A673 (cell line): Measurements from ENCODE around the gene CLEC4D. TPM values are rescaled to one million over a fixed set of nuclear protein-coding genes. Genes with fewer than 3 reads are reported as not detected.
A peak's percentile ranks its signal among the peaks of the same experiment; 100 is the strongest.

ENCODE experiments used
- BruUV-seq: library from RNA; stranded (reverse); fragments of 400-500 nt; replicated peaks from 2 replicates; lab custom pipeline; 2021; lab: Mats Ljungman, UMichigan
- CTCF ChIA-PET: fragments of 300-600 bp; sonication (Branson Sonifier 250); formaldehyde crosslinking; loops from one replicate; lab custom pipeline; 2022; ENCODE audit warnings: antibody characterized with exemption; lab: Charles Lee
- POLR2A ChIA-PET: fragments of 300-600 bp; sonication (Branson Sonifier 250); formaldehyde crosslinking; loops from one replicate; lab custom pipeline; 2022; ENCODE audit warnings: antibody characterized with exemption; ENCODE audit not compliant: low non-redundant PET; lab: Charles Lee
- DNase-seq: peaks from one replicate; pipeline ENCODE4 v3.0.0-alpha.2; 2015; ENCODE audit warnings: low spot score
- H3K27ac ChIP-seq: fragments of 200-600 bp; sonication (generic); 2 replicates; pipeline ENCODE4 v1.5.1; 2016; ENCODE audit warnings: mixed run types, low read depth, mild to moderate bottlenecking, mixed read lengths, antibody characterized with exemption, low read length; ENCODE audit not compliant: poor library complexity, severe bottlenecking
- H3K27me3 ChIP-seq: fragments of 200-600 bp; sonication (generic); replicated peaks from 2 replicates; pipeline ENCODE4 v1.6.1; 2017; ENCODE audit warnings: mixed run types, low read depth, mild to moderate bottlenecking, mixed read lengths, antibody characterized with exemption, low read length; ENCODE audit not compliant: insufficient read depth, poor library complexity
- H3K36me3 ChIP-seq: fragments of 200-600 bp; sonication (generic); 2 replicates; pipeline ENCODE4 v1.6.1; 2016; ENCODE audit warnings: mixed run types, mild to moderate bottlenecking, mixed read lengths, antibody characterized with exemption, low read length; ENCODE audit not compliant: insufficient read depth, poor library complexity, severe bottlenecking
- H3K4me1 ChIP-seq: fragments of 200-600 bp; sonication (generic); 2 replicates; pipeline ENCODE4 v1.6.1; 2017; ENCODE audit warnings: mixed run types, mild to moderate bottlenecking, mixed read lengths, antibody characterized with exemption, low read length; ENCODE audit not compliant: insufficient read depth, poor library complexity, severe bottlenecking
- H3K4me3 ChIP-seq: fragments of 200-600 bp; sonication (generic); 2 replicates; pipeline ENCODE4 v1.5.1; 2016; ENCODE audit warnings: low read depth, mixed run types, mild to moderate bottlenecking, mixed read lengths, low read length; ENCODE audit not compliant: poor library complexity, severe bottlenecking
- H3K9me3 ChIP-seq: fragments of 200-600 bp; sonication (generic); 2 replicates; pipeline ENCODE4 v1.6.1; 2016; ENCODE audit warnings: mixed run types, low read depth, mild to moderate bottlenecking, mixed read lengths, antibody characterized with exemption, low read length; ENCODE audit not compliant: poor library complexity, severe bottlenecking
- EZH2 ChIP-seq: fragments of 200-600 bp; sonication (generic); IDR thresholded peaks from 2 replicates; pipeline ENCODE4 v1.6.1; 2017; ENCODE audit warnings: borderline replicate concordance, low read depth, mild to moderate bottlenecking, mixed read lengths, antibody characterized with exemption, low read length; ENCODE audit not compliant: poor library complexity, severe bottlenecking
- intact Hi-C: fragments of 100-400 bp; cut with micrococcal nuclease; formaldehyde crosslinking; loops from one replicate; pipeline ENCODE4 v1.10.0; 2022; ENCODE audit not compliant: unreplicated experiment
- total RNA-seq: library from RNA; stranded (reverse); gene quantifications from 2 replicates; pipeline ENCODE4 v1.2.3, GENCODE V29; 2021
- TF ChIP-seq, protein P1 (sequence below): fragments of 300-800, 200-600 bp; sonication (generic); conservative IDR thresholded peaks from 2 replicates; pipeline ENCODE4 v1.5.1; 2017; ENCODE audit warnings: low read depth, mild to moderate bottlenecking, antibody characterized with exemption, low read length, moderate library complexity, mixed read lengths

CLEC4D gene
- total RNA-seq, 1 experiment from 2014 or later = not detected

GRCh38 chr12:8561011-8561410, 47.7 kb downstream of the CLEC4D start:
- DNase-seq = no peak
- ChIA-PET CTCF (no interaction called here), POLR2A (no interaction called here)
- H3K27ac ChIP-seq = no peak overlapping the region
- H3K4me3 ChIP-seq = no peak overlapping the region
- intact Hi-C loops = no loop called here
- H3K36me3 ChIP-seq = no peaks in the 10 kb centered on the region
- H3K9me3 ChIP-seq = no peaks in the 10 kb centered on the region
- H3K27me3 ChIP-seq = no peaks in the 10 kb centered on the region
- no TSS peak for BruUV-seq
- TF ChIP-seq EZH2 = no peak
- TF ChIP-seq, protein P1, sequence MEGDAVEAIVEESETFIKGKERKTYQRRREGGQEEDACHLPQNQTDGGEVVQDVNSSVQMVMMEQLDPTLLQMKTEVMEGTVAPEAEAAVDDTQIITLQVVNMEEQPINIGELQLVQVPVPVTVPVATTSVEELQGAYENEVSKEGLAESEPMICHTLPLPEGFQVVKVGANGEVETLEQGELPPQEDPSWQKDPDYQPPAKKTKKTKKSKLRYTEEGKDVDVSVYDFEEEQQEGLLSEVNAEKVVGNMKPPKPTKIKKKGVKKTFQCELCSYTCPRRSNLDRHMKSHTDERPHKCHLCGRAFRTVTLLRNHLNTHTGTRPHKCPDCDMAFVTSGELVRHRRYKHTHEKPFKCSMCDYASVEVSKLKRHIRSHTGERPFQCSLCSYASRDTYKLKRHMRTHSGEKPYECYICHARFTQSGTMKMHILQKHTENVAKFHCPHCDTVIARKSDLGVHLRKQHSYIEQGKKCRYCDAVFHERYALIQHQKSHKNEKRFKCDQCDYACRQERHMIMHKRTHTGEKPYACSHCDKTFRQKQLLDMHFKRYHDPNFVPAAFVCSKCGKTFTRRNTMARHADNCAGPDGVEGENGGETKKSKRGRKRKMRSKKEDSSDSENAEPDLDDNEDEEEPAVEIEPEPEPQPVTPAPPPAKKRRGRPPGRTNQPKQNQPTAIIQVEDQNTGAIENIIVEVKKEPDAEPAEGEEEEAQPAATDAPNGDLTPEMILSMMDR = no peak
- H3K4me1 ChIP-seq = no peaks in the 10 kb centered on the region

DNA sequence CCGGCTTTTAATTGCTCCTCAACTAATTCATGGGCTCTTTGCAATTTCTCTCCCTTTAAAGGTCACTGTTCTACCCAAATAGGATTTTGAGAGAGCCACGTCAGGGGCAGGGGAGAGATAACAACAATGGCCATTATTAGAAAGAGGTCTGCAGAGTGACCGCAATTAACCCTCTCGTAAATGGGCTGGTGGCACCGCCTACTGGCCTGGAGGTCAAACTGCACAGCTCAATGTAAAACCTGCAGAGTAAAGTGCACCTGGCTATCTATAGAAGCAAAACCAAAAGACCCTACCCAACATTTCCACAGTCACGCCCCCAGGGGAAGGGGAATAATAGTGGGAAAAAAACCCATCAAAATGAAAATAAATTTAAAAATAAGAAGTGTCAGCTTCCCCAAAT, 49.0 kb downstream of the CLEC4D start:
- no peak for DNase-seq
- no peak for TF ChIP-seq EZH2
- TF ChIP-seq, protein P1 = peak; percentile 39; the same call in 1 of the 2 replicates
- CTCF ChIA-PET = no interaction called here

DNA sequence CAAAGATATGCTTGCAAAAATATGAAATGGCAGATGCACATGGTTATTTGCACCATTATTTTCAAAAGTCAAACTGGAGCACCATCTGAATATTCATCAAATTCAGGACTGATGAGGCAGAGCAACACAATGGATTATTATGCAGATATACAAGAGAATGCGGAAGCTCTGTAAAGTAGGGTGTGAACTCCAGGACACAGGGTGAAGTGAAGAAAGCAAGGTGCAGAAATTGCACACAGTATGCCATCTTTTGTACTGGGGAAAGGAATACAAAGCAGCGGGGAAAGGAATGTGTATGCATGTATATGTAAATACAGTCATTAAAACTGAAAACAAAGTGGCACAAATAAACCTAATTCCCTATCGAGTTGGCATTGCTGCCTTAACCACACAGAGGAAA, 50.1 kb downstream of the CLEC4D start:
- H3K27me3 ChIP-seq = no peaks in the 10 kb centered on the region
- no peak overlapping the region for H3K27ac ChIP-seq
- DNase-seq = no peak
- BruUV-seq = no TSS peak
- H3K4me3 ChIP-seq = no peak overlapping the region
- H3K9me3 ChIP-seq = no peaks in the 10 kb centered on the region
- intact Hi-C loops = no loop called here
- ChIA-PET CTCF (no interaction called here), POLR2A (no interaction called here)
- H3K4me1 ChIP-seq = no peaks in the 10 kb centered on the region
- no peaks in the 10 kb centered on the region for H3K36me3 ChIP-seq
- TF ChIP-seq, protein P1 = no peak
- TF ChIP-seq EZH2 = no peak

More for the DNA sequence above, 49.0 kb downstream of the CLEC4D start:
- BruUV-seq = no TSS peak
- POLR2A ChIA-PET = no interaction called here
- Histone ChIP-seq H3K4me3 (no peak overlapping the region), H3K36me3 (no peaks in the 10 kb centered on the region), H3K27me3 (no peaks in the 10 kb centered on the region), H3K9me3 (no peaks in the 10 kb centered on the region), H3K4me1 (no peaks in the 10 kb centered on the region), H3K27ac (no peak overlapping the region)
- intact Hi-C loops = no loop called here
